ENCODE data around the gene PPM1H.
"Not testable (repeated sequence)": the region's sequence is repeated elsewhere in the genome, so short reads cannot be mapped to it uniquely, and the experiment has no call there.

The PPM1H gene

DNA sequence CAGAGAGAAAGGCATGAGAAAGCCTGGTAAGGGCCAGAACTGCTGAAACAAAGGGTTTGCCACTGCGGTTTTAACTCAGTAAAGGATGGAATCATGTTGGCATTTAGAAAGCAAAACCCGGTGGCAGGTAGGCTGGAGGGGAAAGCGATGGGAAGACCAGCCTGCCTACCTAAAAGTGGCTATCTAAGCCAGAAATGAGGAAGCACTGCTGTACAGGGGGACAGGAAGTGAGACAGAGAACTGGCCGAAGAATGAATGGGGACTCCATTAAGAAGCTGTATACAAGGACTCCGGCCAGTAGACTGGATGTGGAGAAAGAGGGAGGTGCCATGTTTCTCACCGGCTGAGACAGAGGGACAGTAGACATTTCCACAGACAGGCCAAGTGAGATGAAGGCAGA, 48.2 kb downstream of the PPM1H start:
- H3K79me2 ChIP-seq (ENCODE audit: low read length) = no peaks in the 10 kb centered on the region
- H3K4me2 ChIP-seq (ENCODE audit: low read length) = no peak overlapping the region
- TF ChIP-seq, protein P1, sequence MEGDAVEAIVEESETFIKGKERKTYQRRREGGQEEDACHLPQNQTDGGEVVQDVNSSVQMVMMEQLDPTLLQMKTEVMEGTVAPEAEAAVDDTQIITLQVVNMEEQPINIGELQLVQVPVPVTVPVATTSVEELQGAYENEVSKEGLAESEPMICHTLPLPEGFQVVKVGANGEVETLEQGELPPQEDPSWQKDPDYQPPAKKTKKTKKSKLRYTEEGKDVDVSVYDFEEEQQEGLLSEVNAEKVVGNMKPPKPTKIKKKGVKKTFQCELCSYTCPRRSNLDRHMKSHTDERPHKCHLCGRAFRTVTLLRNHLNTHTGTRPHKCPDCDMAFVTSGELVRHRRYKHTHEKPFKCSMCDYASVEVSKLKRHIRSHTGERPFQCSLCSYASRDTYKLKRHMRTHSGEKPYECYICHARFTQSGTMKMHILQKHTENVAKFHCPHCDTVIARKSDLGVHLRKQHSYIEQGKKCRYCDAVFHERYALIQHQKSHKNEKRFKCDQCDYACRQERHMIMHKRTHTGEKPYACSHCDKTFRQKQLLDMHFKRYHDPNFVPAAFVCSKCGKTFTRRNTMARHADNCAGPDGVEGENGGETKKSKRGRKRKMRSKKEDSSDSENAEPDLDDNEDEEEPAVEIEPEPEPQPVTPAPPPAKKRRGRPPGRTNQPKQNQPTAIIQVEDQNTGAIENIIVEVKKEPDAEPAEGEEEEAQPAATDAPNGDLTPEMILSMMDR (IDR thresholded peaks at IDR 0.05; ENCODE audit: low read depth, low read length) = no peak
- no peak for TF ChIP-seq EZH2phosphoT487 (IDR thresholded peaks at IDR 0.05; ENCODE audit: low read depth)
- no peaks in the 10 kb centered on the region; the same call in 1 of the 2 replicates for H3K27me3 ChIP-seq (ENCODE audit: low read depth, low read length)
- no peaks in the 10 kb centered on the region for H3K36me3 ChIP-seq (replicated peaks; ENCODE audit: low read depth, low read length)
- H3K27ac ChIP-seq (ENCODE audit: low read length) = no peak overlapping the region
- H2AFZ ChIP-seq (ENCODE audit: low read depth, low read length) = no peak overlapping the region
- no peaks in the 10 kb centered on the region for H4K20me1 ChIP-seq (ENCODE audit: insufficient read depth, low read length)
- H3K4me3 ChIP-seq (ENCODE audit: low read length) = no peak overlapping the region
- H3K9ac ChIP-seq (ENCODE audit: low read length) = no peak overlapping the region
- H3K4me1 ChIP-seq (ENCODE audit: low read length) = peaks cover 26% of the 10 kb centered on the region
- H3K9me3 ChIP-seq (ENCODE audit: insufficient read depth, low read length) = no peaks in the 10 kb centered on the region

DNA sequence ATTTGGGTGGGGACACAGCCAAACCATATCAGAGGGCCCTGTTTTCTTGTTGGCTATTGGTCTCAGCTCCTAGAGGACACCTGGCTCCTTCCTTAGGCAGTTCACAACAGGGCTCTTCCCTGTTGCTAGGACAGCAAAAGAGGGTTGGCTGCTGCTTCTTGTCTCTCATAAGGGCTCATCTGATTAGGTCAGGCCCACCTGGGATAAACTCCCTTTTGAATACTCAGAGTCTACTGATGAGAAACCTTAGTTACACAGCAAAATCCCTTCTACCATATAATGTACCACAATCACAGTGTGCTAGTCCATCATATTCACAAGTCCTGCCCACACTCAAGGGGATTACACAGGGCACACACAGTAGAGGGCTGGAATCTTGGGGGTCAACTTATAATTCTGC, 49.7 kb downstream of the PPM1H start:
- Histone ChIP-seq H2AFZ (ENCODE audit: low read depth, low read length) (no peak overlapping the region), H3K9me3 (ENCODE audit: insufficient read depth, low read length) (no peaks in the 10 kb centered on the region), H3K79me2 (ENCODE audit: low read length) (no peaks in the 10 kb centered on the region), H3K27ac (ENCODE audit: low read length) (no peak overlapping the region), H3K27me3 (ENCODE audit: low read depth, low read length) (peaks cover 9% of the 10 kb centered on the region), H3K4me2 (ENCODE audit: low read length) (no peak overlapping the region), H3K4me3 (ENCODE audit: low read length) (no peak overlapping the region), H3K4me1 (ENCODE audit: low read length) (peaks cover 33% of the 10 kb centered on the region), H3K9ac (ENCODE audit: low read length) (no peak overlapping the region), H4K20me1 (ENCODE audit: insufficient read depth, low read length) (no peaks in the 10 kb centered on the region; the same call in 1 of the 2 replicates), H3K36me3 (replicated peaks; ENCODE audit: low read depth, low read length) (no peaks in the 10 kb centered on the region)
- TF ChIP-seq, protein P1 (IDR thresholded peaks at IDR 0.05; ENCODE audit: low read depth, low read length) = no peak
- TF ChIP-seq EZH2phosphoT487 (IDR thresholded peaks at IDR 0.05; ENCODE audit: low read depth) = no peak

DNA sequence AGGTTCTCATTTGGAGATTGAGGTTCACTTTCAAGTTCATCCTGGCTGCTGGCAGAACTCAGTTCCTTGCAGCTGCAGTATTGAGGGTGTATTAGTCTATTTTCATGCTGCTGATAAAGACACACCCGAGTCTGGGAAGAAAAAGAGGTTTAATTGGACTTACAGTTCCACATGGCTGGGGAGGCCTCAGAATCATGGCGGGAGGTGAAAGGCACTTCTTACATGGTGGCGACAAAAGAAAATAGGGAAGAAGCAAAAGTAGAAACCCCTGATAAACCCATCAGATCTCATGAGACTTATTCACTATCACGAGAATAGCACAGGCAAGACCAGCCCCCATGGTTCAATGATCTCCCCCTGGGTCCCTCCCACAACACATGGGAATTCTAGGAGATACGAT, 50.1 kb downstream of the PPM1H start:
- H3K9me3 ChIP-seq (ENCODE audit: insufficient read depth, low read length); H3K9ac ChIP-seq (ENCODE audit: low read length); H3K36me3 ChIP-seq (replicated peaks; ENCODE audit: low read depth, low read length); H3K4me3 ChIP-seq (ENCODE audit: low read length); H3K27ac ChIP-seq (ENCODE audit: low read length); H3K4me2 ChIP-seq (ENCODE audit: low read length); H3K27me3 ChIP-seq (ENCODE audit: low read depth, low read length); H2AFZ ChIP-seq (ENCODE audit: low read depth, low read length); H3K79me2 ChIP-seq (ENCODE audit: low read length); H4K20me1 ChIP-seq (ENCODE audit: insufficient read depth, low read length): not testable (repeated sequence)
- H3K4me1 ChIP-seq (ENCODE audit: low read length) = peaks cover 35% of the 10 kb centered on the region

DNA sequence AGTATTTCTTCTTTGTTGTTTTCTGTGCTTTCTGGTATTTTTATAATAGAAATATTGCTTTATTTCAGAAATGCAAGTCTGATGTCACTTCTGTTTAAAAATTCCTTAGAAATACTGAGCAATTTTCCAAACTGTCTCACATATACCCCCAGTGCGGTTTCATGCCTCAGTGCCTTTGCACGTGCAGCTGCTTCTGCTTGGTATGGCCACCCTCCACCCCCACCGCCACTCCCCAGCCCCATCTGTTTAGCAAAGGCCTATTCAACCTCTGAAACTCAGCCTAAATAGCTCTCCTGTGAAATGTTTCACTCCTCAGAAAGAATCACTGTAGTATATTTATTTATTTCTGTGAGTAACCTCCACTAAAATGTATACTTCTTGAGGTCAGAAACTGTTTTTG, 52.3 kb downstream of the PPM1H start:
- Histone ChIP-seq H3K36me3 (replicated peaks; ENCODE audit: low read depth, low read length) (no peaks in the 10 kb centered on the region), H3K27ac (ENCODE audit: low read length) (peak overlapping the region; percentile 4; the same call in 1 of the 2 replicates), H2AFZ (ENCODE audit: low read depth, low read length) (no peak overlapping the region), H3K4me3 (ENCODE audit: low read length) (0 out of 2 replicates have a peak overlapping the region, but pooled peaks have one; percentile 6), H3K27me3 (ENCODE audit: low read depth, low read length) (peaks cover 9% of the 10 kb centered on the region), H3K79me2 (ENCODE audit: low read length) (no peaks in the 10 kb centered on the region), H3K4me1 (ENCODE audit: low read length) (peaks cover 38% of the 10 kb centered on the region), H3K9me3 (ENCODE audit: insufficient read depth, low read length) (no peaks in the 10 kb centered on the region), H4K20me1 (ENCODE audit: insufficient read depth, low read length) (no peaks in the 10 kb centered on the region; the same call in 1 of the 2 replicates), H3K4me2 (ENCODE audit: low read length) (peak overlapping the region; percentile 57), H3K9ac (ENCODE audit: low read length) (no peak overlapping the region)
- TF ChIP-seq, protein P1 (IDR thresholded peaks at IDR 0.05; ENCODE audit: low read depth, low read length) = no peak

DNA sequence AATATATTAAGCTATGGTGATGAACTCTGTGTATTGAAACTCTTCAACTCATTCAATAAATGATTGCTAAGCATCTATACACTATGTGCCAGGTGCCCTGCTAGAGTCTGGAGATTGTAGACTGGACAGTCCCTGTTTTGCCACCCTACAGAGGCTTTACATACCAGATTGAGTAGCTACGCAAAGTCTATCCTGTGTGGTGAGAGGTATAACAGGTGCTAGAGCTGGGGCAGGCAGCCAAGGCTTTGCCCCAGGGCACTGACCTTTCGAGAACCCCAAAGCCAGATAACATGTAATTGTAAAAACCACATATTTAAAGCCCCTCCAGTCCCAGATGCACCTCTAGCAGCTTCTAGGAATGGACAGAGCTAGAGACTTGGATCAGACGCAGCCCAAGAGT, 52.8 kb downstream of the PPM1H start:
- Histone ChIP-seq H3K36me3 (replicated peaks; ENCODE audit: low read depth, low read length) (no peaks in the 10 kb centered on the region), H3K79me2 (ENCODE audit: low read length) (no peaks in the 10 kb centered on the region), H3K27me3 (ENCODE audit: low read depth, low read length) (peaks cover 9% of the 10 kb centered on the region), H3K4me1 (ENCODE audit: low read length) (peaks cover 38% of the 10 kb centered on the region), H3K9ac (ENCODE audit: low read length) (no peak overlapping the region), H4K20me1 (ENCODE audit: insufficient read depth, low read length) (no peaks in the 10 kb centered on the region; the same call in 1 of the 2 replicates), H2AFZ (ENCODE audit: low read depth, low read length) (no peak overlapping the region), H3K4me2 (ENCODE audit: low read length) (peak overlapping the region; percentile 57), H3K27ac (ENCODE audit: low read length) (peak overlapping the region; percentile 4; the same call in 1 of the 2 replicates), H3K9me3 (ENCODE audit: insufficient read depth, low read length) (no peaks in the 10 kb centered on the region), H3K4me3 (ENCODE audit: low read length) (0 out of 2 replicates have a peak overlapping the region, but pooled peaks have one; percentile 6)
- TF ChIP-seq EZH2phosphoT487 (IDR thresholded peaks at IDR 0.05; ENCODE audit: low read depth) = no peak
- TF ChIP-seq, protein P1 (IDR thresholded peaks at IDR 0.05; ENCODE audit: low read depth, low read length) = no peak

Data from OCI-LY3 (cell line).